SK-N-SH (cell line): ENCODE measurements around the gene EIF4H.

Source experiments
- CTCF ChIP-seq: fragments of 200-600 bp; sonication (generic); IDR thresholded peaks from 2 replicates; pipeline ENCODE4 v1.6.1; 2017; ENCODE audit warnings: antibody characterized with exemption, mild to moderate bottlenecking, moderate library complexity
- ELF1 ChIP-seq: IDR thresholded peaks from 2 replicates; pipeline ENCODE4 v1.4.0; 2012
- EP300 ChIP-seq, 2 experiments: IDR thresholded peaks; 2 replicates each; pipeline versions ENCODE4 v1.4.0 to v1.6.1; 2012; ENCODE audit warnings: borderline replicate concordance in 1 of 2, low read depth in 1 of 2, low read length in 1 of 2
- EZH2phosphoT487 ChIP-seq: fragments of 200-600 bp; sonication (generic); IDR thresholded peaks from 2 replicates; pipeline ENCODE4 v1.6.1; 2017; ENCODE audit warnings: low read depth, mixed run types, mild to moderate bottlenecking, antibody characterized with exemption, moderate library complexity, borderline replicate concordance
- MAX ChIP-seq: IDR thresholded peaks from 2 replicates; pipeline ENCODE4 v1.4.0; 2012; ENCODE audit warnings: low read depth
- POLR2AphosphoS5 ChIP-seq: IDR thresholded peaks from 2 replicates; pipeline ENCODE4 v1.6.1; 2012; ENCODE audit warnings: low read depth, low read length
- TAF1 ChIP-seq: IDR thresholded peaks from 2 replicates; pipeline ENCODE4 v1.6.1; 2012; ENCODE audit warnings: low read depth, mild to moderate bottlenecking, low read length, moderate library complexity, borderline replicate concordance
- TEAD4 ChIP-seq: IDR thresholded peaks from 2 replicates; pipeline ENCODE4 v1.4.0; 2012; ENCODE audit warnings: mild to moderate bottlenecking, borderline replicate concordance; ENCODE audit not compliant: insufficient read depth
- USF2 ChIP-seq: fragments of 150-350 bp; IDR thresholded peaks from 2 replicates; pipeline ENCODE4 v1.6.1; 2017; ENCODE audit warnings: antibody characterized with exemption, low read length, low read depth, borderline replicate concordance
- YY1 ChIP-seq: IDR thresholded peaks from 2 replicates; pipeline ENCODE4 v1.4.0; 2012; ENCODE audit warnings: low read depth, mild to moderate bottlenecking
- TF ChIP-seq, protein P1 (sequence below): IDR thresholded peaks from 2 replicates; pipeline ENCODE4 v1.6.1; 2012; ENCODE audit warnings: mild to moderate bottlenecking, low read depth, low read length, moderate library complexity

- TF ChIP-seq EP300 (IDR thresholded peaks at IDR 0.05; ENCODE audit: borderline replicate concordance in 1 of 2, low read depth in 1 of 2, low read length in 1 of 2), result no peak
- TF ChIP-seq, protein P1, sequence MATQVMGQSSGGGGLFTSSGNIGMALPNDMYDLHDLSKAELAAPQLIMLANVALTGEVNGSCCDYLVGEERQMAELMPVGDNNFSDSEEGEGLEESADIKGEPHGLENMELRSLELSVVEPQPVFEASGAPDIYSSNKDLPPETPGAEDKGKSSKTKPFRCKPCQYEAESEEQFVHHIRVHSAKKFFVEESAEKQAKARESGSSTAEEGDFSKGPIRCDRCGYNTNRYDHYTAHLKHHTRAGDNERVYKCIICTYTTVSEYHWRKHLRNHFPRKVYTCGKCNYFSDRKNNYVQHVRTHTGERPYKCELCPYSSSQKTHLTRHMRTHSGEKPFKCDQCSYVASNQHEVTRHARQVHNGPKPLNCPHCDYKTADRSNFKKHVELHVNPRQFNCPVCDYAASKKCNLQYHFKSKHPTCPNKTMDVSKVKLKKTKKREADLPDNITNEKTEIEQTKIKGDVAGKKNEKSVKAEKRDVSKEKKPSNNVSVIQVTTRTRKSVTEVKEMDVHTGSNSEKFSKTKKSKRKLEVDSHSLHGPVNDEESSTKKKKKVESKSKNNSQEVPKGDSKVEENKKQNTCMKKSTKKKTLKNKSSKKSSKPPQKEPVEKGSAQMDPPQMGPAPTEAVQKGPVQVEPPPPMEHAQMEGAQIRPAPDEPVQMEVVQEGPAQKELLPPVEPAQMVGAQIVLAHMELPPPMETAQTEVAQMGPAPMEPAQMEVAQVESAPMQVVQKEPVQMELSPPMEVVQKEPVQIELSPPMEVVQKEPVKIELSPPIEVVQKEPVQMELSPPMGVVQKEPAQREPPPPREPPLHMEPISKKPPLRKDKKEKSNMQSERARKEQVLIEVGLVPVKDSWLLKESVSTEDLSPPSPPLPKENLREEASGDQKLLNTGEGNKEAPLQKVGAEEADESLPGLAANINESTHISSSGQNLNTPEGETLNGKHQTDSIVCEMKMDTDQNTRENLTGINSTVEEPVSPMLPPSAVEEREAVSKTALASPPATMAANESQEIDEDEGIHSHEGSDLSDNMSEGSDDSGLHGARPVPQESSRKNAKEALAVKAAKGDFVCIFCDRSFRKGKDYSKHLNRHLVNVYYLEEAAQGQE, result no peak
- TF ChIP-seq USF2, result no peak
- TF ChIP-seq YY1, result no peak
- no peak for TF ChIP-seq POLR2AphosphoS5
- no peak for TF ChIP-seq CTCF
- TF ChIP-seq TEAD4, result no peak
- no peak for TF ChIP-seq TAF1
- no peak for TF ChIP-seq MAX
- TF ChIP-seq ELF1, result no peak
- no peak for TF ChIP-seq EZH2phosphoT487
Observed at GRCh38 chr7:74180866-74181265, 6.7 kb downstream of the EIF4H start.
